ENCODE data around the gene ANKHD1. TPM values are rescaled to one million over a fixed set of nuclear protein-coding genes. Genes with fewer than 3 reads are reported as not detected.

ANKHD1 gene
- polyA plus RNA-seq, 1 of the 3 experiments (the other 2 are of a cell fraction), result 26.7 TPM

- no peak overlapping the region; the same call in 1 of the 2 replicates for H3K4me2 ChIP-seq
- ChIA-PET CTCF (no interaction called here), POLR2A (no interaction called here)
- no peak for DNase-seq
- H4K20me1 ChIP-seq (ENCODE audit: insufficient read depth), result peaks cover 3% of the 10 kb centered on the region
- H3F3A ChIP-seq (replicated peaks; ENCODE audit: insufficient read depth), result peaks cover 42% of the 10 kb centered on the region
- H3K79me2 ChIP-seq (ENCODE audit: insufficient read depth), result no peaks in the 10 kb centered on the region
- no peaks in the 10 kb centered on the region for H3K27me3 ChIP-seq (ENCODE audit: insufficient read depth)
- H2AFZ ChIP-seq (ENCODE audit: low read depth), result no peak overlapping the region
- H3K36me3 ChIP-seq (replicated peaks in 1 of 2; ENCODE audit: control insufficient read depth in 1 of 2, insufficient read depth in 2 of 2, low read length in 1 of 2), result peaks cover 32 to 43% of the 10 kb centered on the region in 2 experiments
- no peak overlapping the region for H3K9ac ChIP-seq
- TF ChIP-seq EP300 (IDR thresholded peaks at IDR 0.05; ENCODE audit: borderline replicate concordance in 1 of 2, low read depth in 1 of 2, low read length in 1 of 2) (no peak; a peak in 1 of 4 replicates), PBX3 (IDR thresholded peaks at IDR 0.05) (peak; percentile 58), TCF12 (IDR thresholded peaks at IDR 0.05) (peak; percentile 22; the same call in 1 of the 2 replicates), FOSL2 (IDR thresholded peaks at IDR 0.05; ENCODE audit: borderline replicate concordance, low read depth) (peak; percentile 41; the same call in 1 of the 2 replicates), MAX (IDR thresholded peaks at IDR 0.05; ENCODE audit: low read depth) (0 out of 2 replicates have a peak, but pooled peaks have one; percentile 13), TAF1 (IDR thresholded peaks at IDR 0.05; ENCODE audit: borderline replicate concordance, low read depth, low read length) (no peak), MXI1 (IDR thresholded peaks at IDR 0.05; ENCODE audit: low read depth, low read length) (no peak), JUND (IDR thresholded peaks at IDR 0.05) (peak; percentile 35)
- H3K9me2 ChIP-seq, result no peaks in the 10 kb centered on the region
- no peaks in the 10 kb centered on the region for H3K9me3 ChIP-seq
- WGBS (ENCODE audit: low lambda C conversion rate), result 53% methylated on average over 2 of the region's 2 CpGs
- no peak overlapping the region for H3K4me3 ChIP-seq (ENCODE audit: low read depth in 2 of 2, low read length in 1 of 2)
- H3K27ac ChIP-seq (ENCODE audit: low read depth in 2 of 2, low read length in 1 of 2), result peak overlapping the region in 1 of 2 experiments; percentile 50; a peak in 2 of 4 replicates
- peaks cover 0 to 24% of the 10 kb centered on the region in 2 experiments; a peak in 2 of 4 replicates for H3K4me1 ChIP-seq (ENCODE audit: control insufficient read depth in 1 of 2, insufficient read depth in 2 of 2, low read depth in 1 of 2, low read length in 1 of 2)
These were observed 80.1 kb downstream of the ANKHD1 start for GRCh38 chr5:140481758-140482157.

GRCh38 chr5:140483055-140483454 is 81.4 kb downstream of the ANKHD1 start:
- CTCF ChIA-PET, result no interaction called here
- no peak for TF ChIP-seq FOSL2 (IDR thresholded peaks at IDR 0.05; ENCODE audit: borderline replicate concordance, low read depth)
- no peak for TF ChIP-seq MXI1 (IDR thresholded peaks at IDR 0.05; ENCODE audit: low read depth, low read length)
- no peak for TF ChIP-seq ZBTB33 (IDR thresholded peaks at IDR 0.05; ENCODE audit: borderline replicate concordance, low read depth)
- TF ChIP-seq USF2 (IDR thresholded peaks at IDR 0.05; ENCODE audit: borderline replicate concordance, low read depth, low read length), result no peak
- no peak for TF ChIP-seq FOXJ3 (CRISPR knock-in tag; IDR thresholded peaks at IDR 0.05)
- no peak for TF ChIP-seq FOXM1 (IDR thresholded peaks at IDR 0.05; ENCODE audit: low read depth)
- TF ChIP-seq RXRA (IDR thresholded peaks at IDR 0.05; ENCODE audit: borderline replicate concordance, low read depth), result no peak
- TF ChIP-seq CTCF (IDR thresholded peaks at IDR 0.05), result no peak
- TF ChIP-seq IRF3 (IDR thresholded peaks at IDR 0.05; ENCODE audit: low read depth, low read length), result no peak
- TF ChIP-seq GABPA (IDR thresholded peaks at IDR 0.05; ENCODE audit: low read depth), result no peak
- TF ChIP-seq GATA2 (CRISPR knock-in tag; IDR thresholded peaks at IDR 0.05), result no peak
- no peak for TF ChIP-seq EZH2phosphoT487 (IDR thresholded peaks at IDR 0.05; ENCODE audit: borderline replicate concordance, low read depth)
- no peak for TF ChIP-seq MEF2A (IDR thresholded peaks at IDR 0.05; ENCODE audit: borderline replicate concordance, low read depth)
- TF ChIP-seq RCOR1 (IDR thresholded peaks at IDR 0.05; ENCODE audit: low read length), result no peak
- no peak for TF ChIP-seq SIN3A (IDR thresholded peaks at IDR 0.05; ENCODE audit: borderline replicate concordance, low read depth, low read length)

More at GRCh38 chr5:140483055-140483454, 81.4 kb downstream of the ANKHD1 start:
- no peak overlapping the region for H3K4me2 ChIP-seq
- no peak overlapping the region for H3K9ac ChIP-seq
- no peaks in the 10 kb centered on the region for H3K27me3 ChIP-seq (ENCODE audit: insufficient read depth)
- no peak overlapping the region for H2AFZ ChIP-seq (ENCODE audit: low read depth)
- POLR2A ChIA-PET, result no interaction called here
- H4K20me1 ChIP-seq (ENCODE audit: insufficient read depth), result peaks cover 3% of the 10 kb centered on the region
- no peak for DNase-seq
- no peak overlapping the region for H3K4me3 ChIP-seq (ENCODE audit: low read depth in 2 of 2, low read length in 1 of 2)
- H3K36me3 ChIP-seq (replicated peaks in 1 of 2; ENCODE audit: control insufficient read depth in 1 of 2, insufficient read depth in 2 of 2, low read length in 1 of 2), result peaks cover 41 to 47% of the 10 kb centered on the region in 2 experiments
- H3F3A ChIP-seq (replicated peaks; ENCODE audit: insufficient read depth), result peaks cover 34% of the 10 kb centered on the region
- 100% methylated on average over 1 of the region's 1 CpG for WGBS (ENCODE audit: low lambda C conversion rate)
- no peaks in the 10 kb centered on the region; the same call in 1 of the 2 replicates for H3K79me2 ChIP-seq (ENCODE audit: insufficient read depth)
- no peaks in the 10 kb centered on the region for H3K9me2 ChIP-seq
- peaks cover 0 to 24% of the 10 kb centered on the region in 2 experiments; a peak in 2 of 4 replicates for H3K4me1 ChIP-seq (ENCODE audit: control insufficient read depth in 1 of 2, insufficient read depth in 2 of 2, low read depth in 1 of 2, low read length in 1 of 2)
- no peak overlapping the region for H3K27ac ChIP-seq (ENCODE audit: low read depth in 2 of 2, low read length in 1 of 2)
- H3K9me3 ChIP-seq, result no peaks in the 10 kb centered on the region

Data from SK-N-SH (cell line).